Epithelial cell of proximal tubule (primary cell): Measurements from ENCODE around the gene P2RY2. TPM values are rescaled to one million over a fixed set of nuclear protein-coding genes. Genes with fewer than 3 reads are reported as not detected.
A peak's percentile ranks its signal among the peaks of the same experiment; 100 is the strongest.

Experiments used
- DNase-seq: peaks from one replicate; pipeline ENCODE4 v3.0.0-alpha.2; 2011; ENCODE audit warnings: low read depth
- H3K4me3 ChIP-seq: 2 replicates; pipeline ENCODE4 v1.5.1; 2011; ENCODE audit warnings: low read depth, mild to moderate bottlenecking, low read length
- CTCF ChIP-seq: conservative IDR thresholded peaks from 2 replicates; pipeline ENCODE4 v1.5.1; 2012; ENCODE audit warnings: low read depth, mild to moderate bottlenecking, low read length
- total RNA-seq: library from RNA; depleted of rRNA; stranded (reverse); fragments of >200 nt; gene quantifications from 2 replicates; pipeline ENCODE4 v1.2.3, GENCODE V29; 2015

P2RY2 gene
- total RNA-seq, 1 donor from 2014 or later, result 1.1 TPM

- no peak for TF ChIP-seq CTCF
Observed at GRCh38 chr11:73237471-73238290, 19.6 kb downstream of the P2RY2 start.

GRCh38 chr11:73239111-73239521 lies 21.0 kb downstream of the P2RY2 start:
- no peak overlapping the region for H3K4me3 ChIP-seq
- no peak for DNase-seq
- no peak for TF ChIP-seq CTCF

More at GRCh38 chr11:73237471-73238290, 19.6 kb downstream of the P2RY2 start:
- no peak overlapping the region for H3K4me3 ChIP-seq
- no peak for DNase-seq

- no peak for TF ChIP-seq CTCF
- no peak overlapping the region for H3K4me3 ChIP-seq
- no peak for DNase-seq
Observed at GRCh38 chr11:73239571-73240189, 21.6 kb downstream of the P2RY2 start.

GRCh38 chr11:73240190-73240781 lies 22.2 kb downstream of the P2RY2 start:
- H3K4me3 ChIP-seq, result no peak overlapping the region
- no peak for DNase-seq
- no peak for TF ChIP-seq CTCF

- no peak for DNase-seq
- H3K4me3 ChIP-seq, result no peak overlapping the region
- no peak for TF ChIP-seq CTCF
Observed at GRCh38 chr11:73241300-73241699, 23.2 kb downstream of the P2RY2 start.

DNA sequence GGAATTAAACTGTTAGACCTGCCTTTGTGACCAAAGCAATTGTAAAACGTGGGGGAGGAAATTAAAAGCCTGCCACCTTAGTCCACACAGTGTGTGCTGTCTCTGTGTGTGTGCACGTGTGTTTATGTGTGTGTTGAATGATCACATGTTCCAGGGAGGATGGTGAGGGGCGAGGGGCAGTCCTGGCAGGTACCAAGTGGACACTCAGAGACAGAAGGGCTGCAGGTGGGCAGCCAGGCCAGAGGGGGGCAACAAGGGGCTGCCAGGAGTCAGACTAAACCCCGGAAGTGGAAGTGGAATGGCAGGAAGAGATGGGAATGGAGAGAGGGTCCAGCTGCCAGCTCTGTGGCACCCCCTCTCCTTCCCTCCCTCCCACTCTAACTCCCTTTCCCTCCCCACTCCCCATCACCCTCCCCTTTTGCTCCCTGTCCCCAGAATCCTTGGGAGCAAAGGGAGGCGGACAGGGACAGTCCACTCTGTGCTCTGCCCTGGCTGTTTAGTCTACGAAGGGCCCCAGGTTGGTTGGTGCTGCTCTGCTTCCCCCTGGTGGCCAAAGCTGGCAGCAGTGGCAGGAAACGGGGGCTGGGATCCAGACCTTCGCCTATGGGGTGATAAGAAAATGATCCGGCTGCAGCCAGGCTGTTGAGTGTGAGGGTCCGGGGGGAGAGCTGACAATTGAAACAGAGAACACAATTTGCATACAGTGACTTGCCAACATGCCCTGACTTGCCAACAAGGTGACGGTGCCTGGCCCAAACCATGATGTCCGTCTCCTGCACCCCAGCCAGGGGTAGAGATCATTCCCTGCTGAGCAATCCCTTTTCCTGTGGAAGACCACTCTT lies 24.4 kb downstream of the P2RY2 start:
- peak overlapping the region; percentile 10 for H3K4me3 ChIP-seq
- no peak for DNase-seq
- TF ChIP-seq CTCF, result peak; percentile 93
